CD4-positive, alpha-beta T cell treated with Interleukin-12 subunit alpha and Interleukin-12 subunit beta, for 1 hour (primary cell): Measurements from ENCODE around the gene IL17B.

Experiments
- DNase-seq: peaks from one replicate; pipeline ENCODE4 v3.0.0-alpha.2; 2020

The IL17B gene

GRCh38 chr5:149355688-149356087 lies 23.4 kb downstream of the IL17B start:
- no peak for DNase-seq

DNA sequence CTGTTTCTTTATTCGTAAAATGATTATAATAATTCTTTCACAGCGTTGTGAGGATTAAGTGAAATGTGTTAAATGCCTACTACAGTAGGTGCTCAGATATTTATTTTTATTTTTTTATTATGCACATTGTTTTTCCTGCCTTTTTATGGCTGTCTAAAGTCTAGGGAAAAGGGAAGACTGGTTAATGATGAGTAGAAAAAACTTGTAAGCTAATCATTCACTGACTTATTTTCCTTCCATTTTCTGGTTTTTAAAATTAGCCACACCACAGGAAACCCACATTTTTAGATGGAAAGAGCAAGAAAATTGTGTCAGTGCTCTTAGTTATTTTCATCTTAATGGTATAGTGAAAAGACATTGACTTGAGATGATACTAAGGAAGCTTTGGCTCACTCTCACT lies 25.2 kb downstream of the IL17B start:
- DNase-seq = no peak

- DNase-seq = no peak
Observed at GRCh38 chr5:149352169-149352568, 26.9 kb downstream of the IL17B start.

- no peak for DNase-seq
Observed at GRCh38 chr5:149349382-149349781, 29.7 kb downstream of the IL17B start.

GRCh38 chr5:149348518-149348917 lies 30.6 kb downstream of the IL17B start:
- DNase-seq = peak; percentile 79

GRCh38 chr5:149345892-149346222 lies 33.2 kb downstream of the IL17B start:
- peak; percentile 30 for DNase-seq

DNA sequence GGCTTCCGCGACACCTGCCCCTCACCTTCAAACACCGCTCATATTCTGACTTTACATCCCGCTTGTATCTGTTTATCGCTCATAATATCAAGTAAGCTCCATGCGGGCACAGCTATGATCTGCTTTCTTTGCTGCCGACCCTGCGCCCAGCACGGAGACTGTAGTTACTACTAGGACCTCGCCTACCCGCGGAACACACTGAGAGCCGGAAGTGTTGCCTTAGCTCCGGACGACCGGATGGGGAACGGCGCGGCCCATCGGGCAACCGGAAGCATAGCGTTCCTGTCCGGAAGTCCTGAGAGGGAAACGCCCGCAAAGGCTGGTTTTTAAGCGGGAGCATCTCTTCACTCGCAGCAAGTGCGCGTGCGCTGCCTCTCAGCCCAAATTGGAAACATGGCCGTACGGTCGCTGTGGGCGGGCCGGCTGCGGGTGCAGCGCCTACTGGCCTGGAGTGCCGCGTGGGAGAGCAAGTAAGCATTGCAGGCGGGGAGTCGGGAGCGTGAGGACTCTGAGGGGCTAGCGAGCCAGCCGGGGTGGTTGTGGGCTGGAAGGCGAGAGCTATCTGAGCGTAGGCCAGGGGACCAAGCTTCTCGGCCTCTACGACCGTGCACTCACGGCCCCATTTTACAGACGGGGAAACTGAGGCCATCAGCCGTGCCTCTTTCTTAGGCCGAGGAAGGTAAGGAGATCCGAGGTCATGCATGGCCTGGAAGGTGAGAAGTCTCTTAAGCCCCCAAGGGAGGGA lies 33.8 kb downstream of the IL17B start, which contains the start of gene GRPEL2:
GRPEL2 (plus strand) TSS at position 353 of the 745 bp plus-strand sequence; CDS start at position 394, 41 bp downstream.
- peak; percentile 91 for DNase-seq

DNA sequence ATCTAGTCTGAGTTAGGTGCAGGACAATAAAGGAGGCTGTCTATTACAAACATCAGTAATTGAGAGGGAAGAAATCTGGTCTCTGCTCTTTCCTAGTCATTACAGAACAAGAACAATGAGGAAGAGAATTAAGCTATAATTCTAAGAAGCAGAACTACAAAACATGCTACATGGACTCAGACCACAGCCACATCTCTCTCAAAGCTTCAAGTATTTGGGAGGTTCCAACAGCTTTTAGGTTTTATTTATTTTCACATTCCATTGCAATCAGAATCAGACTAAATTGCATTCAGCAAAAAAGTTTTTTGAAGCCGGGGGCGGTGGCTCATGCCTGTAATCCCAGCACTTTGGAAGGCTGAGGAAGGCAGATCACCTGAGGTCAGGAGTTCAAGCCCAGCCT lies 34.9 kb downstream of the IL17B start:
- no peak for DNase-seq

GRCh38 chr5:149341876-149342275 lies 37.2 kb downstream of the IL17B start:
- DNase-seq = no peak

- DNase-seq = no peak
Observed at GRCh38 chr5:149340920-149341319, 38.2 kb downstream of the IL17B start.

GRCh38 chr5:149338364-149338763 lies 40.7 kb downstream of the IL17B start:
- DNase-seq = no peak

DNA sequence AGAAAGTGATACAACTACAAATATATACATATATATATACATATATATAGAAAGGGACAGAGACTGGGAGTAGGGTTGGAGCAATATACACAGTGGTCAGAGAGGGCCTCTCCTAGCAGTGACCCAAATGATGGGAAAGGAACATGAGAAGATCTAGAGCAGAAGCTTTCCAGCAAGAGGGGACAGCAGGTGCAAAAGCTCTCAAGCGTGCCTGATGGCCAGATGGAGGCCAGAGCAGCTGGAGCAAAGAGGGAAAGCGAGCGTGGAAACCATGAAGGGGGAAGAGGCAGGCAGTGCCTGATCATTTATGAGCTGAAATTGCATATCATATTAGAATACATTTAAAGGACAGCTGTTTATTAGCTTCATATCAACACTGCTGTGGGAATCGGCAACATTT lies 41.4 kb downstream of the IL17B start:
- no peak for DNase-seq

GRCh38 chr5:149333711-149334443 lies 45.2 kb downstream of the IL17B start:
- DNase-seq = no peak

DNA sequence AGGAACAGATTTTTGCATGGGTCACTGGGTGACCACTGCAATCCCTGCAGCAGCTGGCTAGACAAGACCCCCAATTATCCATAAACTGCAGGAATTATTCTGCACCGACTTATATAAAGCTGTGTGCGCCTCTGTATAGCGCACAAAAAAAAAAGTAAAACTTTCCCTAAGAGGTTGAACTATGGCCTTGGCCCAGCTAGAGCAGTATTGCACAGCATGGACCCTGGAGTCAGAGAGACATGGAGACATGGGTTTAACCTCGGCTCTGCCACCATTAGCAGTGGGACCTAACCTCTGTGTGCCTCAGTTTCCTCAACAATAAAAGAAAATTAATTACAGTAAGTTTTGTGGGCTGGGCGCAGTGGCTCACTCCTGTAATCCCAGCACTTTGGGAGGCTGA lies 50.9 kb downstream of the IL17B start:
- DNase-seq = no peak

- no peak for DNase-seq
Observed at GRCh38 chr5:149326611-149327010, 52.5 kb downstream of the IL17B start.

GRCh38 chr5:149325894-149326293 lies 53.2 kb downstream of the IL17B start:
- DNase-seq = no peak

DNA sequence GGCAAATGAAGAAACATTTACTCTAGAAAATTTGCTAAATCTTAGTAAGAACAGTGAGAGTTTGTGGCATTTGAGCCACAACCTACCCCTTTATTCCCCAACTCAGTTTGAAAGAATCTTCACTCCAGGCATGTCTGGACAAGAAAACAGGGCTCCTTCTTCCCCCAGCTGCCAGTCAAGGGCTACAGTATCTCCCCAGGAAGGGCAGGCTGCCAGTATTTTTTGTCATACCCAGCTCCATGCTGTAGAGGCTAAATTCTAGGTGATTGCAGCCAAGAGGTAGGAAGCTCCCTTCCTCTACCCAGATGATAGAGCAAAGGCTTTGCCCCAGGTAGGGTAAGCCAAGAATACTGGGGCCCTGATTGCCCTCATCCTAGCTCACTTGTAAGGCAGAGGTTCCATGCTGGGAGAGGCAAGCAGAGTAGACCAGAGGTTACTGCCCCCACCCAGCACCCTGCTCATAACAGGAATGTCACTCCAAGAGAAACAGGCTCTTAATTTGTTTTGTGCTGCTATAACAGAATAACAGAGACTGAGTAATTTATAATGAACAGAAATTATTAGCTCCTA lies 53.8 kb downstream of the IL17B start:
- DNase-seq = no peak

DNA sequence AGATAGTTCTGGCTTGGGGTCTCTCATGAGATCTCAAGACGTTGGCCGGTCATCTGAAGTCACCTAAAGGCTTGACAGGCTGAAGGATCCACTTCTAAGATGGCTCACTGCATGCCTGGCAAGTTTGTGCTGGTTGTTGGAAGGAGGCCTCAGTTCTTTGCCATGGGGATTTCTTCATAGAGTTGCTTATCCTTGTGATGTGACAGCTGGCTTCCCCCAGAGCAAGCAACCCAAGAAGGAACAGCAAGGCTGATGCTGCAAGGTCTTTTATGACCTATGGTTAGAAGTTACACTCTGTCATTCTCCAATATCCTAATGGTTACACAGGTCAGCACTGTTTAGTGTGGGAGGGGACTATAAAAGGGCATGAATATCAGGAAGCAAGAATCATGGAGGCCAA lies 54.5 kb downstream of the IL17B start:
- no peak for DNase-seq
